Fibroblast of mammary gland (primary cell): Measurements from ENCODE around the gene SLC52A3.

Experiments used
- DNase-seq: peaks from one replicate; pipeline ENCODE4 v3.0.0-alpha.2; 2010; ENCODE audit warnings: low read depth
- H3K4me3 ChIP-seq: 2 replicates; pipeline ENCODE4 v1.5.1; 2011; ENCODE audit warnings: low read depth, mild to moderate bottlenecking, low read length, moderate library complexity; ENCODE audit not compliant: control insufficient read depth
- TF ChIP-seq, protein P1 (sequence below): conservative IDR thresholded peaks from 2 replicates; pipeline ENCODE4 v1.5.1; 2011; ENCODE audit warnings: low read depth, low read length, inconsistent platforms; ENCODE audit not compliant: control insufficient read depth, insufficient read depth

Gene SLC52A3

DNA sequence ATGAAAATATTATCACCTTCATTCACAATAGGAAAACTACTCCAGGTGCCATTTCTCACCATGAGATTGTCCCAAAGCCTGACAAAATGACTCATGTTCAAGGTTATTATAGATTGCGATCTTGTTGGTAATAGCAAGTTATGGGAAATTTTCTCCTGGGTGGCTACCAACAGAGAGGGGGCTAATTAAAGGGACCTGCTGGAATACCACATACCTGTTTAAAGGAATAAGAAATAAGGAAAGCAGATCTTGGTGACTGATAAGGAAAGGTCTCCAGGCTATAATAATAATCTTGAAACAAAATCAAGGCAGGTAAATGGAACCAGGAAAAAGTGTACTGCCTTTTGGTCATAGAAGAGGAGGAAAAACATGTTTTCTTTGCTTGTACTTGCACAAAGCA is 1.4 kb downstream of the SLC52A3 start:
- no peak for DNase-seq
- TF ChIP-seq, protein P1, sequence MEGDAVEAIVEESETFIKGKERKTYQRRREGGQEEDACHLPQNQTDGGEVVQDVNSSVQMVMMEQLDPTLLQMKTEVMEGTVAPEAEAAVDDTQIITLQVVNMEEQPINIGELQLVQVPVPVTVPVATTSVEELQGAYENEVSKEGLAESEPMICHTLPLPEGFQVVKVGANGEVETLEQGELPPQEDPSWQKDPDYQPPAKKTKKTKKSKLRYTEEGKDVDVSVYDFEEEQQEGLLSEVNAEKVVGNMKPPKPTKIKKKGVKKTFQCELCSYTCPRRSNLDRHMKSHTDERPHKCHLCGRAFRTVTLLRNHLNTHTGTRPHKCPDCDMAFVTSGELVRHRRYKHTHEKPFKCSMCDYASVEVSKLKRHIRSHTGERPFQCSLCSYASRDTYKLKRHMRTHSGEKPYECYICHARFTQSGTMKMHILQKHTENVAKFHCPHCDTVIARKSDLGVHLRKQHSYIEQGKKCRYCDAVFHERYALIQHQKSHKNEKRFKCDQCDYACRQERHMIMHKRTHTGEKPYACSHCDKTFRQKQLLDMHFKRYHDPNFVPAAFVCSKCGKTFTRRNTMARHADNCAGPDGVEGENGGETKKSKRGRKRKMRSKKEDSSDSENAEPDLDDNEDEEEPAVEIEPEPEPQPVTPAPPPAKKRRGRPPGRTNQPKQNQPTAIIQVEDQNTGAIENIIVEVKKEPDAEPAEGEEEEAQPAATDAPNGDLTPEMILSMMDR, result no peak

DNA sequence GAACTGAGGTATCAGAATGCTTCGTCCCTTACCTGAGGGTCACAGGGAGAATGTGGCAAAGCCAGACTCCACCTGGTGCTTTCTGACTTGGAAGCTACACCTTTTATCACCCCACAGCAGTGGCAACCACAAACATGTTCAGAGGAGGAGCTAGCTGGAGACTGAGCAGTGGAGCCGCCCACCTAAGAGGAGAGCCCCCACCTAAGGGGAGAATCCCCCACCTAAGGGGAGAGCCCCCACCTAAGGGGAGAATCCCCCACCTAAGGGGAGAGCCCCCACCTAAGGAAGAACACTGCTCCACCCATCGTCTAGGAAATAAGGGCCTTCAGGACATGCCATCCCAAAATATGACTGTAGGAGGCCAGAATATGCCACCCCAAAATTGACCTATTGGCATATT is 4.0 kb downstream of the SLC52A3 start:
- TF ChIP-seq, protein P1, result no peak
- no peak overlapping the region for H3K4me3 ChIP-seq
- DNase-seq, result no peak

More for the DNA sequence above, 1.4 kb downstream of the SLC52A3 start:
- no peak overlapping the region for H3K4me3 ChIP-seq

DNA sequence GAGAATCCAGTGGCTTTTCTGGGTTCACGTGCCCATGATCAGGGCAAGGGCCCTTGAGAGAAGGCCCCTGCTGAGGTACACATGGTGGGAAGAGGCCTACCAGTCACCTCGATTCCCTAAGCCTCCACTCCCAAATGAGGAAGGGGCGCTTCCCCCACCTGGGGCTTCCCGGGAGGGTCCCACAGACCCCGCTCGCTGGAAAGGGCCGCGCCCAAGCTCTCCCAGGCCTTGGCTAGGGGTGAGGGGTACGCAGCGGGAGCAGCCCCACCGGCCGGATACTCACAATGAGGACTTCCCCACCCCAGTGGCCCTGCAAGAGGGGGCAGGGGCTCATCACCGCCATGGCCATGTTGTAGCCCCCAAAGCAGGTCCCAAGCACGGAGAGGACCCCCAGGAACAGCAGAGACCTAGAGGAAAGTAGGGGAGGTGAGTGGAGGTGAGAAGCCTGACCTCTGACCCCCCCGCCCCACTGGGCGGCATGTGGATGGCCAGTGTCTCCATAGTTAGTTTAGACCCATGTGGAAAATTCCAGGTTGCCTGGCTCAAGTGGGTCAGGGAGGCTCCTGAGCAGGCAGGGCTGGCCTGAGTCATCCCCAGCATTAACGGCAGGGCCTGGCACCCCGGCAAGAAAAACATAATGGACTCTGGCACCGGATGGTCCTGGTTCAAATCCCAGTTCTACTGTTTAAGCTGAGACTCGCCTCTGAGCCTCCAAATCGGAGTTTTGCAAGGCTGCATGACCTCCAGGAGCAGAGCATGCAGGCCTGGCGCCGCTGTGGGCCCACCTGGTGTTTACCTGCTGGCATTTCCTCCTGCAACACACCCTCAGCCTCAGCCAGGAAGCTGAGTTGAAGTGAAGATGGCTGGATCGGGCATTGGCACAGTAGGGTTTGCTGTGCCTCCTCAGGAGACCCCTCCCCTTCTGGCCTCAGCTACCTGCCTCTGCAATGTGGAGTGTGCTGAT is 6.6 kb downstream of the SLC52A3 start:
- DNase-seq, result no peak
- no peak overlapping the region for H3K4me3 ChIP-seq
- TF ChIP-seq, protein P1, result no peak

DNA sequence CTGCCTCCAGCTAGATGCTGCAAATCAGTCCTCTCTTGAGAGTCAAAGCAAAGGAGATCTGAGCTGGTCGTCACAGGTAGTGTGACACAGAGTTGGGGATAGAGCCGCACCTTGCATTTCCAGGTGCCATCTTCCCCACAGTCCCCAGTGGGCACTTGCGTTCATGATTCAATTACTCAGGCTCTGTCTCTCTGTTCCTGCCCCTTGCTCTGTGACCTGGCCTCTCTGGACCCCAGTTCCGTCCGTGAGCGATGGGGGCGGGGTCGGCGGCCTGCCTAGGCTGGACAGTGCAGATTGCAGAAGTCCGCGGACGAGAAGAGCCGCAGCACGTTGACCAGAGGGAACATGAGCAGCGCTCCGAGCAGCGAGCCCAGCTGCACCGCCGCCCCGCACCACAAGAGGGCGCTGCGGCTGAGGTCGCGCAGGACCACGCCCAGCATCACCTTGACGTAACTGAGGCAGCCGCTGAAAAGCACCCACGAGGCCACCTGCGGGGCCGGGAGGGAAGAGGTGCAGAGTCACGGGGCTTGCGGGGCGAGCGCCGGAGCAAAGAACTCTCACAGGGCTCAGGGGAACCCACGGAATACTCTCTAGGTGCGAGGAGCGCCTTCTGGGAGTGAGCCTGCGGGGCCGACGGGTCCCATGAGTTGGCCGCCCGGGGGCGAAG is 7.4 kb downstream of the SLC52A3 start:
- TF ChIP-seq, protein P1, result peak; percentile 51
- peak; percentile 13 for DNase-seq
- no peak overlapping the region for H3K4me3 ChIP-seq

DNA sequence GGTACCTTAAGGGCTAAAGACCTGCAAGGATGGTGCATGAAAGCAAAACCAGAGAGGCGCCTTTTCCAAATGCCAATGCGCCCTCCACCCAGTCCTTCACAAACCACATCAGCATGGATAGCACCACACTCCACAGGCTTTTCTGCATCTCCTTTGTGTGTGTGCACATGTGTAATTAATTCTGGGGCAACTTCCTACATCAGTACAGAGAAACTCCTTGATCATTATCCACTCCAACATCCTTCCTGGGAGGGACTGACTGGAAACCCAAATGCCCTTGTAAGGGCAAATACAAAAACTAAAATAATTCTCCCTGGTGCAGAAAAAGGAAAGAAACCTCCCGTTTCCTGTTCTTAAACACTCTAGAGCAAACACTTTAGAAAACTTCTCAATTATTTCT is 10.8 kb downstream of the SLC52A3 start:
- no peak overlapping the region for H3K4me3 ChIP-seq
- no peak for DNase-seq
- TF ChIP-seq, protein P1, result no peak

DNA sequence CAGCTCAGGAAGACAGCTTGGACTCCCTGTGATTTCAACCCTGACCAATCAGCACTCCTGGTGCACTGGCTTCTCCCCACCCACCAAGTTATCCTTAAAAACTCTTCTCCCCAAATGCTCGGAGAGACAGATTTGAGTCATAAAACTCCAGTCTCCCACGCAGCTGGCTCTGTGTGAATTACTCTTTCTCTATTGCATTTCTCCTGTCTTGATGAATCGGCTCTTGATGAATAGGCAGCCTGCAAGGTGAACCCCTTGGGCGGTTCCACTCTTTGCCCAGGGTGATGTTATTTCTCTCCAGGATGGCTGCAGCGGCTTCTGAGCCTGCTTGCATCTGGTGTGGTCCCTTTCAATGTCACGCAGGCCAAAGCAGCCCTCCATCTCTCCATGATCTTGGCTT is 12.4 kb downstream of the SLC52A3 start:
- DNase-seq, result peak; percentile 5
- H3K4me3 ChIP-seq, result no peak overlapping the region
- TF ChIP-seq, protein P1, result no peak
